ENCODE data around the gene MZT2B.
"Not testable (repeated sequence)": the region's sequence is repeated elsewhere in the genome, so short reads cannot be mapped to it uniquely, and the experiment has no call there.

- not testable (repeated sequence) for TF ChIP-seq EZH2phosphoT487 (IDR thresholded peaks at IDR 0.05; ENCODE audit: borderline replicate concordance, low read length); CTCF (IDR thresholded peaks at IDR 0.05; ENCODE audit: low read depth, low read length, poor library complexity, severe bottlenecking)
Observed at GRCh38 chr2:130195089-130195635, 13.1 kb downstream of the MZT2B start.
